CD4-positive, alpha-beta T cell (primary cell): ENCODE data around the gene SIN3A. TPM values are rescaled to one million over a fixed set of nuclear protein-coding genes. Genes with fewer than 3 reads are reported as not detected.

Experiments used
- ATAC-seq: fragments of 200-7000 bp; cut with Tn5 transposase; one replicate; pipeline ENCODE4 v1.10.0; 2022; ENCODE audit warnings: mild to moderate bottlenecking; ENCODE audit not compliant: poor library complexity
- CTCF ChIA-PET: fragments of 350-600 bp; sonication (Branson Sonifier 250); formaldehyde crosslinking; loops from one replicate; lab custom pipeline; 2021; ENCODE audit warnings: antibody characterized with exemption, inconsistent platforms; lab: Charles Lee
- POLR2A ChIA-PET: fragments of 350-600 bp; sonication (Branson Sonifier 250); formaldehyde crosslinking; loops from one replicate; lab custom pipeline; 2021; ENCODE audit warnings: antibody characterized with exemption, inconsistent platforms; lab: Charles Lee
- DNase-seq, 14 experiments: peaks; one replicate each; pipeline ENCODE4 v3.0.0-alpha.2; 2013 to 2020; ENCODE audit warnings: mixed read lengths in 2 of 14
- H3K27ac ChIP-seq, 2 donors: one replicate each; pipeline versions ENCODE4 v1.5.1 to v1.7.0; 2013; ENCODE audit warnings: low read length in 2 of 2, low read depth in 1 of 2, mild to moderate bottlenecking in 1 of 2
- H3K27me3 ChIP-seq, 2 experiments: 1 replicate in 1 of 2; 2 replicates in 1 of 2; pipeline versions ENCODE4 v1.6.1 to v1.7.0; 2013; ENCODE audit warnings: low read length in 2 of 2, control low read depth in 1 of 2, mild to moderate bottlenecking in 1 of 2, moderate library complexity in 1 of 2; ENCODE audit not compliant: insufficient read depth in 2 of 2, control insufficient read depth in 1 of 2
- H3K36me3 ChIP-seq: one replicate; pipeline ENCODE4 v1.6.1; 2013; ENCODE audit warnings: low read length, control low read depth; ENCODE audit not compliant: insufficient read depth
- H3K4me1 ChIP-seq: one replicate; pipeline ENCODE4 v1.6.1; 2013; ENCODE audit warnings: low read length, control low read depth; ENCODE audit not compliant: insufficient read depth
- H3K4me3 ChIP-seq: one replicate; pipeline ENCODE4 v1.5.1; 2013; ENCODE audit warnings: mild to moderate bottlenecking, low read length, moderate library complexity
- H3K9me3 ChIP-seq, 2 experiments: 1 replicate in 1 of 2; 2 replicates in 1 of 2; pipeline versions ENCODE4 v1.6.1 to v1.7.0; 2013; ENCODE audit warnings: low read length in 2 of 2, mild to moderate bottlenecking in 2 of 2, control low read depth in 1 of 2, moderate library complexity in 1 of 2; ENCODE audit not compliant: control insufficient read depth in 1 of 2, insufficient read depth in 1 of 2
- H3K27ac Mint-ChIP-seq: one replicate; pipeline ENCODE4 v1.8.0; 2020; ENCODE audit warnings: mixed read lengths
- H3K27me3 Mint-ChIP-seq: one replicate; pipeline ENCODE4 v1.8.0; 2021; ENCODE audit warnings: mixed read lengths
- H3K36me3 Mint-ChIP-seq: one replicate; pipeline ENCODE4 v1.8.0; 2021; ENCODE audit warnings: low read depth, mixed read lengths
- H3K4me1 Mint-ChIP-seq: one replicate; pipeline ENCODE4 v1.8.0; 2021; ENCODE audit warnings: low read depth, mixed read lengths
- H3K4me3 Mint-ChIP-seq: one replicate; pipeline ENCODE4 v1.8.0; 2020; ENCODE audit warnings: mild to moderate bottlenecking, mixed read lengths
- H3K9me3 Mint-ChIP-seq: one replicate; pipeline ENCODE4 v1.8.0; 2020; ENCODE audit warnings: mixed read lengths
- CTCF ChIP-seq: fragments of 200-600 bp; IDR thresholded peaks from one replicate; pipeline ENCODE4 v1.8.0; 2022; ENCODE audit warnings: antibody characterized with exemption, mild to moderate bottlenecking
- intact Hi-C, 2 experiments: fragments of 100-400 bp; cut with DNase I in 1 of 2; cut with micrococcal nuclease in 1 of 2; formaldehyde crosslinking; loops; one replicate each; pipeline versions ENCODE4 v1.15.1 to v1.9.0; 2023 to 2025; cut with DNase I, micrococcal nuclease
- total RNA-seq, 174 experiments: library from RNA in 2 of 174; stranded (reverse) in 2 of 174; gene quantifications; one replicate each; pipeline ENCODE4 v1.2.3 and lab custom pipeline; 2021 to 2026

SIN3A gene
- total RNA-seq, 2 experiments from 2014 or later: 136 to 141 TPM

GRCh38 chr15:75468913-75469598 is 17.6 kb upstream of the SIN3A start:
- Mint-ChIP-seq H3K4me1 (no peaks in the 10 kb centered on the region), H3K36me3 (peaks cover 67% of the 10 kb centered on the region), H3K27me3 (no peaks in the 10 kb centered on the region), H3K9me3 (no peaks in the 10 kb centered on the region), H3K4me3 (no peak overlapping the region), H3K27ac (no peak overlapping the region)
- TF ChIP-seq CTCF: no peak
- Histone ChIP-seq H3K9me3 (no peaks in the 10 kb centered on the region), H3K27me3 (no peaks in the 10 kb centered on the region), H3K4me3 (no peak overlapping the region), H3K27ac (no peak overlapping the region), H3K36me3 (peaks cover 52% of the 10 kb centered on the region), H3K4me1 (no peaks in the 10 kb centered on the region)
- no peak for DNase-seq
- ATAC-seq: no peak
- POLR2A ChIA-PET: interaction anchor here (1.5 kb wide), 1 partner anchor 15 kb away, joined by 4 read pairs; no protein-coding TSS in a partner anchor
- CTCF ChIA-PET: no interaction called here
- intact Hi-C loops: no loop called here

GRCh38 chr15:75460646-75461045 is 9.2 kb upstream of the SIN3A start:
- peaks cover 8% of the 10 kb centered on the region for H3K4me1 Mint-ChIP-seq

GRCh38 chr15:75459581-75459980 is 8.1 kb upstream of the SIN3A start:
- Mint-ChIP-seq H3K9me3 (no peaks in the 10 kb centered on the region), H3K36me3 (no peaks in the 10 kb centered on the region), H3K27me3 (no peaks in the 10 kb centered on the region), H3K4me1 (peaks cover 8% of the 10 kb centered on the region), H3K4me3 (no peak overlapping the region), H3K27ac (peak overlapping the region; percentile 55)
- ChIA-PET CTCF (no interaction called here), POLR2A (interaction anchor here (0.9 kb wide), 1 partner anchor 13 kb away, joined by 4 read pairs; no protein-coding TSS in a partner anchor)
- Histone ChIP-seq H3K9me3 (no peaks in the 10 kb centered on the region), H3K4me1 (peaks cover 10% of the 10 kb centered on the region), H3K36me3 (no peaks in the 10 kb centered on the region), H3K27ac (no peak overlapping the region), H3K27me3 (no peaks in the 10 kb centered on the region), H3K4me3 (no peak overlapping the region)
- TF ChIP-seq CTCF: no peak
- DNase-seq: no peak
- no peak for ATAC-seq
- intact Hi-C loops: loop anchor here (5.0 to 10.0 kb wide), 7 partner anchors 48 to 845 kb away; partner anchors contain the start of genes CLK3 (in 2 of the 2), C15orf39 (in 1 of the 2), PPCDC (in 1 of the 2) and SCAMP5 (in 1 of the 2)

More at GRCh38 chr15:75460646-75461045, 9.2 kb upstream of the SIN3A start:
- H3K27me3 Mint-ChIP-seq: no peaks in the 10 kb centered on the region
- ChIA-PET CTCF (no interaction called here), POLR2A (no interaction called here)
- H3K27ac Mint-ChIP-seq: no peak overlapping the region
- Histone ChIP-seq H3K36me3 (no peaks in the 10 kb centered on the region), H3K4me3 (no peak overlapping the region), H3K27ac (no peak overlapping the region), H3K4me1 (peaks cover 10% of the 10 kb centered on the region), H3K9me3 (no peaks in the 10 kb centered on the region), H3K27me3 (no peaks in the 10 kb centered on the region)
- ATAC-seq (no peak), DNase-seq (no peak)
- H3K36me3 Mint-ChIP-seq: peaks cover 4% of the 10 kb centered on the region
- TF ChIP-seq CTCF: no peak
- H3K4me3 Mint-ChIP-seq: no peak overlapping the region
- H3K9me3 Mint-ChIP-seq: no peaks in the 10 kb centered on the region
- intact Hi-C loops: no loop called here
